H1 (cell line): ENCODE results near the gene ZNF699. TPM values are rescaled to one million over a fixed set of nuclear protein-coding genes. Genes with fewer than 3 reads are reported as not detected.

Source experiments
- BRCA1 ChIP-seq: IDR thresholded peaks from 2 replicates; pipeline ENCODE4 v1.6.1; 2012; ENCODE audit warnings: low read depth, low read length, improper control_type of control experiment
- CHD2 ChIP-seq: IDR thresholded peaks from 2 replicates; pipeline ENCODE4 v1.6.1; 2012; ENCODE audit warnings: low read length, improper control_type of control experiment
- HDAC6 ChIP-seq: IDR thresholded peaks from one replicate; pipeline ENCODE4 v1.7.1; 2012; ENCODE audit warnings: low read depth, mild to moderate bottlenecking, inconsistent platforms, low read length, moderate library complexity
- SUZ12 ChIP-seq: fragments of 200-600 bp; sonication (generic); IDR thresholded peaks from 2 replicates; pipeline ENCODE4 v1.6.1; 2012; ENCODE audit warnings: mild to moderate bottlenecking, inconsistent platforms, low read length, moderate library complexity, mixed read lengths
- YY1 ChIP-seq: IDR thresholded peaks from 2 replicates; pipeline ENCODE4 v1.6.1; 2011; ENCODE audit warnings: low read depth, mild to moderate bottlenecking, low read length
- polyA plus RNA-seq, 7 experiments: library from polyadenylated mRNA; depleted of rRNA in 3 of 7; stranded (reverse) in 5 of 7; unstranded in 2 of 7; fragments of >200 nt in 5 of 7; fragments of 200-250 nt in 2 of 7; gene quantifications; 1 replicate in 5 of 7; 2 replicates in 1 of 7; 4 replicates in 1 of 7; pipeline versions ENCODE4 v1.2.1 to v1.2.3, GENCODE V29; 2011 to 2013; ENCODE audit warnings: missing spikeins in 2 of 7, mixed read lengths in 2 of 7
- total RNA-seq: library from RNA; stranded (reverse); fragmentation: NEBNext Ultra II Directional; extraction: Animal tissue kit (Norgen Biotek cat#: 25700); gene quantifications from 2 replicates; pipeline ENCODE4 v1.2.1, GENCODE V29; 2021

ZNF699 gene
- total and polyA plus RNA-seq, 2 of the 8 experiments (the other 6 are each of a cell fraction or from before 2014, with no cell fraction given): 1.00 to 3.3 TPM

DNA sequence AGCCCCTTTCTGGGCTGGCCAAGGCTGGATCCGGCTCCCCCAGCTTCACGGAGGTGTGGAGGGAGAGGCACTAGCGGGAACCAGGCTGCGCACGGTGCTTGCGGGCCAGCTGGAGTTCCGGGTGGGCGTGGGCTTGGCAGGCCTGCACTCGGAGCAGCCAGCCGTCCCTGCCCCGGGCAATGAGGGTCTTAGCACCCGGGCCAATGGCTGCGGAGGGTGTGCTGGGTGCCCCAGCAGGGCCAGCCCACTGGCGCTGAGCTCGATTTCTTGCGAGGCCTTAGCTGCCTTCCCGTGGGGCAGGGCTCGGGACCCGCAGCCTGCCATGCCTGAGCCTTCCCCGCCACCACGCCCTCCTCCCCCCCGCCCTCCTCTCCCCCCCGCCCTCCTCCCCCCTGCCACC, 11.7 kb upstream of the ZNF699 start (continued):
- TF ChIP-seq HDAC6 (no peak), CHD2 (no peak), YY1 (no peak), SUZ12 (no peak), BRCA1 (no peak)
- TF ChIP-seq, all 59 proteins: peak for 0
